K562 (cell line): Measurements from ENCODE around the gene ASCL3. TPM values are rescaled to one million over a fixed set of nuclear protein-coding genes. Genes with fewer than 3 reads are reported as not detected.
A peak's percentile ranks its signal among the peaks of the same experiment; 100 is the strongest.

Experiments used
- ATAC-seq: fragments of 200-7000 bp; cut with Tn5 transposase; 3 replicates; pipeline ENCODE4 v1.9.1; 2020; ENCODE audit warnings: moderate library complexity
- BruUV-seq: library from RNA; stranded (reverse); fragments of 400-500 nt; replicated peaks from 2 replicates; lab custom pipeline; 2021; lab: Mats Ljungman, UMichigan
- CTCF ChIA-PET: fragments of 300-600 bp; formaldehyde crosslinking; extraction: SDS; loops from one replicate; lab custom pipeline; 2021; ENCODE audit warnings: low intra/inter-chr PET ratio; lab: Yijun Ruan, JAX
- POLR2A ChIA-PET: fragments of 300-600, 350-650 bp; sonication (Branson Sonifier 250); formaldehyde crosslinking; extraction: SDS; loops from one replicate; lab custom pipeline; 2021; ENCODE audit warnings: antibody characterized with exemption, inconsistent platforms; lab: Yijun Ruan, JAX
- DNase-seq, 4 experiments: peaks; one replicate each; pipeline versions ENCODE4 v3.0.0 to v3.0.0-alpha.2; 2011 to 2018; ENCODE audit warnings: low spot score in 3 of 4, mixed read lengths in 3 of 4; ENCODE audit errors: extremely low read depth in 1 of 4
- FAIRE-seq: peaks from 2 replicates; lab custom pipeline; 2011; peaks lifted over from hg19 to GRCh38; lab: Jason Lieb, UNC
- H2AFZ ChIP-seq: 2 replicates; pipeline ENCODE4 v1.6.0; 2011; ENCODE audit warnings: low read depth, low read length, control low read depth, inconsistent platforms
- H3K27ac ChIP-seq: fragments of 200-600 bp; 3 replicates; pipeline ENCODE4 v1.8.0; 2011; ENCODE audit warnings: low read depth, mild to moderate bottlenecking, control low read depth, inconsistent platforms, low read length, moderate library complexity, mixed read lengths; ENCODE audit errors: extremely low read depth
- H3K27me3 ChIP-seq, 2 experiments: fragments of 300-600 bp in 1 of 2; 2 replicates in 1 of 2; 3 replicates in 1 of 2; pipeline versions ENCODE4 v1.6.0 to v1.8.0; 2011; ENCODE audit warnings: inconsistent platforms in 2 of 2, low read length in 2 of 2, mild to moderate bottlenecking in 1 of 2, mixed read lengths in 1 of 2, moderate library complexity in 1 of 2; ENCODE audit not compliant: control insufficient read depth in 2 of 2, insufficient read depth in 2 of 2
- H3K36me3 ChIP-seq: fragments of 300-600 bp; 3 replicates; pipeline ENCODE4 v1.8.0; 2011; ENCODE audit warnings: mild to moderate bottlenecking, low read length, inconsistent platforms; ENCODE audit not compliant: control insufficient read depth, insufficient read depth
- H3K4me1 ChIP-seq, 2 experiments: fragments of 200-600 bp in 1 of 2; replicated peaks in 1 of 2; 2 replicates in 1 of 2; 3 replicates in 1 of 2; pipeline versions ENCODE4 v1.5.1 to v1.8.0; 2011; ENCODE audit warnings: inconsistent platforms in 2 of 2, low read length in 2 of 2, mild to moderate bottlenecking in 1 of 2, mixed read lengths in 1 of 2, moderate library complexity in 1 of 2; ENCODE audit not compliant: control insufficient read depth in 2 of 2, insufficient read depth in 2 of 2
- H3K4me2 ChIP-seq: 2 replicates; pipeline ENCODE4 v1.6.1; 2011; ENCODE audit warnings: low read length, control low read depth, inconsistent platforms, mixed read lengths; ENCODE audit not compliant: insufficient read depth
- H3K4me3 ChIP-seq: fragments of 200-600 bp; sonication (generic), shearing (Covaris generic); 2 replicates; pipeline ENCODE4 v1.5.1; 2016; ENCODE audit warnings: control low read depth, inconsistent platforms
- H3K79me2 ChIP-seq: fragments of 200-600 bp; 3 replicates; pipeline ENCODE4 v1.8.0; 2011; ENCODE audit warnings: low read length, inconsistent platforms; ENCODE audit not compliant: control insufficient read depth, insufficient read depth
- H3K9ac ChIP-seq, 2 experiments: 2 replicates each; pipeline versions ENCODE4 v1.6.0 to v1.6.1; 2011; ENCODE audit warnings: low read depth in 2 of 2, low read length in 2 of 2, control low read depth in 1 of 2, inconsistent platforms in 1 of 2, mild to moderate bottlenecking in 1 of 2, mixed read lengths in 1 of 2; ENCODE audit not compliant: insufficient read depth in 1 of 2
- H3K9me1 ChIP-seq: one replicate; pipeline ENCODE4 v1.6.0; 2011; ENCODE audit warnings: inconsistent platforms, mild to moderate bottlenecking, low read length, moderate library complexity; ENCODE audit not compliant: control insufficient read depth, insufficient read depth
- H3K9me3 ChIP-seq: replicated peaks from 2 replicates; pipeline ENCODE4 v1.5.1; 2011; ENCODE audit warnings: low read depth, low read length, inconsistent platforms; ENCODE audit not compliant: control insufficient read depth, insufficient read depth
- H4K20me1 ChIP-seq: replicated peaks from 2 replicates; pipeline ENCODE4 v1.6.1; 2011; ENCODE audit warnings: low read length, inconsistent platforms, mixed read lengths; ENCODE audit not compliant: control insufficient read depth, insufficient read depth
- BRF1 ChIP-seq: IDR thresholded peaks from 3 replicates; pipeline ENCODE4 v1.6.1; 2011; ENCODE audit warnings: borderline replicate concordance, mild to moderate bottlenecking; ENCODE audit not compliant: insufficient read length; ENCODE audit errors: extremely low read depth
- CBFA2T2 ChIP-seq: fragments of 450-650 bp; conservative IDR thresholded peaks from 2 replicates; pipeline ENCODE4 v1.6.1; 2017; ENCODE audit warnings: mild to moderate bottlenecking
- CBFA2T3 ChIP-seq: fragments of 450-650 bp; IDR thresholded peaks from 2 replicates; pipeline ENCODE4 v1.6.1; 2017
- CXXC5 ChIP-seq: fragments of 250-450 bp; sonication (Bioruptor Pico); IDR thresholded peaks from 2 replicates; pipeline ENCODE4 v1.8.0; 2022; ENCODE audit warnings: inconsistent platforms, mild to moderate bottlenecking, moderate library complexity
- FOXA3 ChIP-seq, 2 experiments: fragments of 450-650 bp in 1 of 2; sonication (generic) in 1 of 2; formaldehyde crosslinking; IDR thresholded peaks in 1 of 2; conservative IDR thresholded peaks in 1 of 2; 2 replicates each; pipeline versions ENCODE4 v1.4.0 to v1.8.0; 2020 to 2022; ENCODE audit warnings: mild to moderate bottlenecking in 2 of 2, missing genetic modification reagents in 1 of 2
- GTF2F1 ChIP-seq: IDR thresholded peaks from 2 replicates; pipeline ENCODE4 v1.6.1; 2011; ENCODE audit warnings: low read depth, low read length, improper control_type of control experiment
- HMBOX1 ChIP-seq: sonication (generic); IDR thresholded peaks from 2 replicates; pipeline ENCODE4 v1.6.1; 2016
- KAT7 ChIP-seq: sonication (generic); formaldehyde crosslinking; IDR thresholded peaks from 2 replicates; pipeline ENCODE4 v1.8.0; 2022; ENCODE audit warnings: missing genetic modification reagents, mild to moderate bottlenecking, borderline replicate concordance
- MYBL2 ChIP-seq, 2 experiments: fragments of 450-650 bp in 1 of 2; sonication (generic) in 1 of 2; formaldehyde crosslinking in 1 of 2; IDR thresholded peaks; 2 replicates each; pipeline versions ENCODE4 v1.6.1 to v1.8.1; 2017 to 2022; ENCODE audit warnings: borderline replicate concordance in 1 of 2, inconsistent platforms in 1 of 2, low read depth in 1 of 2, mild to moderate bottlenecking in 1 of 2, missing genetic modification reagents in 1 of 2, moderate library complexity in 1 of 2
- NCOA2 ChIP-seq, 2 experiments: fragments of 450-650 bp; IDR thresholded peaks; 2 replicates each; pipeline ENCODE4 v1.6.1; 2018; ENCODE audit warnings: mild to moderate bottlenecking in 2 of 2, moderate library complexity in 1 of 2; ENCODE audit not compliant: partially characterized antibody in 2 of 2
- NCOR1 ChIP-seq: fragments of 450-650 bp; IDR thresholded peaks from 2 replicates; pipeline ENCODE4 v1.6.1; 2016; ENCODE audit warnings: mild to moderate bottlenecking, moderate library complexity
- PHB2 ChIP-seq: fragments of 450-650 bp; IDR thresholded peaks from 2 replicates; pipeline ENCODE4 v1.6.1; 2017; ENCODE audit warnings: low read depth
- POLR2AphosphoS5 ChIP-seq: IDR thresholded peaks from 2 replicates; pipeline ENCODE4 v1.6.1; 2011; ENCODE audit warnings: mild to moderate bottlenecking, low read depth, low read length, moderate library complexity; ENCODE audit not compliant: control insufficient read depth, insufficient read depth
- POLR3G ChIP-seq: IDR thresholded peaks from 2 replicates; pipeline ENCODE4 v1.6.1; 2011; ENCODE audit not compliant: insufficient read length, insufficient replicate concordance; ENCODE audit errors: extremely low read depth
- PYGO2 ChIP-seq: fragments of 450-650 bp; IDR thresholded peaks from 2 replicates; pipeline ENCODE4 v1.6.1; 2016; ENCODE audit warnings: mild to moderate bottlenecking, missing genetic modification characterization, moderate library complexity, missing compliant biosample characterization
- SAFB ChIP-seq: fragments of 200-400 bp; formaldehyde crosslinking; IDR thresholded peaks from 2 replicates; pipeline ENCODE4 v1.6.1; 2017; ENCODE audit warnings: low read depth, low read length, borderline replicate concordance
- SMARCA4 ChIP-seq: fragments of 450-650 bp; IDR thresholded peaks from 2 replicates; pipeline ENCODE4 v1.6.1; 2016
- STAG1 ChIP-seq: sonication (generic); formaldehyde crosslinking; IDR thresholded peaks from 2 replicates; pipeline ENCODE4 v1.5.0; 2020; ENCODE audit warnings: missing genetic modification reagents, borderline replicate concordance
- TCF3 ChIP-seq: sonication (generic); formaldehyde crosslinking; IDR thresholded peaks from 2 replicates; pipeline ENCODE4 v1.4.0; 2020; ENCODE audit warnings: mild to moderate bottlenecking, missing genetic modification reagents
- TEAD4 ChIP-seq, 2 experiments: sonication (generic) in 1 of 2; formaldehyde crosslinking in 1 of 2; IDR thresholded peaks; 2 replicates each; pipeline versions ENCODE4 v1.6.1 to v1.8.0; 2012 to 2022; ENCODE audit warnings: borderline replicate concordance in 1 of 2, inconsistent platforms in 1 of 2, low read length in 1 of 2, mild to moderate bottlenecking in 1 of 2, missing genetic modification reagents in 1 of 2
- TFAP4 ChIP-seq: sonication (generic); formaldehyde crosslinking; IDR thresholded peaks from 2 replicates; pipeline ENCODE4 v1.8.0; 2022; ENCODE audit warnings: missing genetic modification reagents, mild to moderate bottlenecking, moderate library complexity, borderline replicate concordance
- ZNF324 ChIP-seq: fragments of 250-450 bp; sonication (Bioruptor Pico); IDR thresholded peaks from 2 replicates; pipeline ENCODE4 v1.4.0; 2020; ENCODE audit warnings: mild to moderate bottlenecking
- WGBS: fragments of 100-300 bp; shearing (Covaris generic); methylation state at CpG from one replicate; pipeline ENCODE4 v1.1.6; 2016; ENCODE audit warnings: low coverage, mixed read lengths; ENCODE audit not compliant: insufficient coverage; ENCODE audit errors: missing lambda C conversion rate; 5-methylcytosine and 5-hydroxymethylcytosine counted together
- in situ Hi-C: fragments of 300-500 bp; cut with MboI; formaldehyde crosslinking; loops from 4 replicates; pipeline ENCODE4 v1.15.0; 2018; ENCODE audit warnings: inconsistent platforms, mixed read lengths
- intact Hi-C: fragments of 100-400 bp; cut with micrococcal nuclease; formaldehyde crosslinking; loops from 2 replicates; pipeline ENCODE4 v1.14.2; 2022
- polyA plus RNA-seq, 8 experiments: library from polyadenylated mRNA; depleted of rRNA in 4 of 8; stranded (reverse) in 5 of 8; unstranded in 3 of 8; fragments of >200 nt; fragmentation: Nextera tagmentation in 2 of 8; fragmentation: Illumina TruSeq in 1 of 8; extraction: Ambion mirVana in 2 of 8; extraction: Trizol in 1 of 8; gene quantifications; 2 replicates each; pipeline versions ENCODE4 v1.2.1 to v1.2.3, GENCODE V29; 2011 to 2014; ENCODE audit warnings: inconsistent platforms in 1 of 8, missing spikeins in 1 of 8
- total RNA-seq, 7 experiments: library from RNA; depleted of rRNA in 6 of 7; stranded (reverse); fragments of >200 nt in 6 of 7; fragmentation: Illumina TruSeq in 2 of 7; extraction: Trizol in 2 of 7; gene quantifications; 2 replicates each; pipeline versions ENCODE4 v1.2.1 to v1.2.3, GENCODE V29; 2011 to 2021; ENCODE audit warnings: low replicate concordance in 1 of 7

The ASCL3 gene
- total and polyA plus RNA-seq, 9 of the 15 experiments (the other 6 are each of a cell fraction or from before 2014, with no cell fraction given) = not detected

- in situ Hi-C loops = no loop called here
- H3K36me3 ChIP-seq = peaks cover 8% of the 10 kb centered on the region; the same call in 1 of the 3 replicates
- TSS peak; percentile 47 for BruUV-seq
- no peaks in the 10 kb centered on the region for H3K9me3 ChIP-seq
- ATAC-seq (no peak), FAIRE-seq (peak; percentile 80), DNase-seq (peak in 3 of 4 experiments; percentile 31 to 46 (median 39))
- peaks cover 54% of the 10 kb centered on the region for H3K79me2 ChIP-seq
- WGBS = 0% methylated on average over 2 of the region's 2 CpGs
- no peaks in the 10 kb centered on the region for H3K9me1 ChIP-seq
- ChIA-PET CTCF (no interaction called here), POLR2A (interaction anchor here (2.4 kb wide), 1 partner anchor 26 kb away, joined by 12 read pairs; no protein-coding TSS in a partner anchor)
- peaks cover 13 to 22% of the 10 kb centered on the region in 2 experiments; a peak in 4 of 5 replicates for H3K4me1 ChIP-seq
- peak overlapping the region in 1 of 2 experiments; percentile 88; a peak in 2 of 4 replicates for H3K9ac ChIP-seq
- H2AFZ ChIP-seq = no peak overlapping the region
- peak overlapping the region; percentile 93 for H3K27ac ChIP-seq
- peak overlapping the region; percentile 96 for H3K4me3 ChIP-seq
- no peaks in the 10 kb centered on the region for H4K20me1 ChIP-seq
- intact Hi-C loops = loop anchor here (5.0 kb wide), 1 partner anchor 39 kb away; the partner anchor contains the start of gene NRIP3
- H3K4me2 ChIP-seq = peak overlapping the region; percentile 93
- H3K27me3 ChIP-seq = no peaks in the 10 kb centered on the region
- TF ChIP-seq NCOA2 (IDR thresholded peaks at IDR 0.05; ENCODE audit: partially characterized antibody in 2 of 2) (no peak), HMBOX1 (peak; percentile 68; the same call in 1 of the 2 replicates), CBFA2T3 (peak; percentile 81), TCF3 (CRISPR knock-in tag) (peak; percentile 58; the same call in 1 of the 2 replicates), MYBL2 (IDR thresholded peaks at IDR 0.05; ENCODE audit: low read depth) (no peak), MYBL2 (CRISPR knock-in tag; IDR thresholded peaks at IDR 0.05; ENCODE audit: borderline replicate concordance) (no peak), PYGO2 (tag) (no peak), CBFA2T2 (peak; percentile 55), SMARCA4 (0 out of 2 replicates have a peak, but pooled peaks have one; percentile 28), POLR3G (no peak), TEAD4 (IDR thresholded peaks at IDR 0.05; ENCODE audit: low read length) (peak; percentile 60), TEAD4 (CRISPR knock-in tag; IDR thresholded peaks at IDR 0.05; ENCODE audit: borderline replicate concordance) (no peak), CXXC5 (CRISPR knock-in tag) (no peak), NCOR1 (peak; percentile 33; the same call in 1 of the 2 replicates), SAFB (no peak), PHB2 (no peak), POLR2AphosphoS5 (peak; percentile 28; the same call in 1 of the 2 replicates), KAT7 (CRISPR knock-in tag) (no peak), GTF2F1 (no peak), TFAP4 (no peak), FOXA3 (CRISPR knock-in tag; conservative IDR thresholded peaks at IDR 0.05 in 1 of 2, IDR thresholded peaks at IDR 0.05 in 1 of 2) (peak in 1 of 2 experiments; percentile 45; a peak in 1 of 4 replicates), BRF1 (no peak), ZNF324 (no peak), STAG1 (CRISPR knock-in tag) (no peak)
These were observed 20.0 kb upstream of the ASCL3 start for GRCh38 chr11:8962841-8963240.
